Stomach smooth muscle (tissue), 2 donors: ENCODE data around the gene DNAJB11.
A peak's percentile ranks its signal among the peaks of the same experiment; 100 is the strongest.
"Not testable (repeated sequence)": the region's sequence is repeated elsewhere in the genome, so short reads cannot be mapped to it uniquely, and the experiment has no call there.

ENCODE experiments used
- H3K27ac ChIP-seq: one replicate; pipeline ENCODE4 v1.7.0; 2013; ENCODE audit warnings: mild to moderate bottlenecking, low read length, inconsistent platforms
- H3K27me3 ChIP-seq, 2 donors: one replicate each; pipeline ENCODE4 v1.7.0; 2013; ENCODE audit warnings: low read length in 2 of 2; ENCODE audit not compliant: insufficient read depth in 2 of 2, control insufficient read depth in 1 of 2
- H3K36me3 ChIP-seq, 2 donors: one replicate each; pipeline ENCODE4 v1.7.0; 2013; ENCODE audit warnings: low read length in 2 of 2; ENCODE audit not compliant: control insufficient read depth in 2 of 2, insufficient read depth in 2 of 2
- H3K4me1 ChIP-seq: one replicate; pipeline ENCODE4 v1.7.0; 2013; ENCODE audit warnings: low read length; ENCODE audit not compliant: control insufficient read depth, insufficient read depth
- H3K4me3 ChIP-seq, 2 donors: one replicate each; pipeline ENCODE4 v1.7.0; 2013; ENCODE audit warnings: low read length in 2 of 2
- H3K9ac ChIP-seq, 2 donors: one replicate each; pipeline ENCODE4 v1.7.0; 2013; ENCODE audit warnings: low read length in 2 of 2, mild to moderate bottlenecking in 1 of 2
- H3K9me3 ChIP-seq, 2 donors: one replicate each; pipeline ENCODE4 v1.7.0; 2013; ENCODE audit warnings: low read length in 2 of 2; ENCODE audit not compliant: control insufficient read depth in 2 of 2
- donor health status: healthy.
- donor health status: Pancreatic carcinoma.

Gene DNAJB11

DNA sequence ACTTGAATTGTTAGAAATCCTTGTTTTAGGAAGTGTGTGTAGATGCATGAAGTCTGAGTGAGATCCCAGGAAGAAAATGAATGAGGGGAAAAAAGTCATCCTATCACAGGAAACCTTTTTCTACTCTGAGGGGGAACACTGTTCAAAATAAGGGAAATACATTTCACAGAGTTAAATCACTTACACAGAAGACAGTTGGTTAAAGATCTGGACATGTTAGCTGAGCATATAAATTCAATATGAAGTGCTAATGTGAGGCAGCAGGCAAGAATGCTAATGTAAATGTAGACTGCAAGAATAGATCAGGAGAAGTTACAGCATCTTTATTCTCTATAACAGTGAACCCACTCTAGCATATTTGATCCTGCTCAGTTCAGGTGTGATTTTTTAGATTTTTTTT, 5.9 kb upstream of the DNAJB11 start:
- Histone ChIP-seq H3K9me3 (no peaks in the 10 kb centered on the region), H3K4me3 (no peak overlapping the region), H3K27ac (no peak overlapping the region), H3K9ac (no peak overlapping the region), H3K36me3 (no peaks in the 10 kb centered on the region), H3K4me1 (peaks cover 18% of the 10 kb centered on the region), H3K27me3 (no peaks in the 10 kb centered on the region)

DNA sequence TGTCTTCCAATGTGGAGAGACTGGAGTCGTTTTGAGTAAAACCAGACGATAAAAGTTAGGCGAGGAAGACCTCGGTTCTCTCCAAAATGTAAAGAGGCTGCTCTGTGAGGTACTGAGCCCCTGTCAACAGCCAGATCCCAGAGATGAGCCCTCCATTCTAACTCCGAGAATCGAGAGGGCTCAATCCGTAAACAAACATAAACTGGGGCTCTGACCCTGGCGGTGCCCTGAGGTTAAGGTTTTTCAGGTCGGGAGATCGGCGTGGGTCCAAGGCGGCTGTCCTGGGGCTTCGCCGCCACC, 3.8 kb upstream of the DNAJB11 start:
- no peaks in the 10 kb centered on the region for H3K27me3 ChIP-seq
- H3K4me1 ChIP-seq: peaks cover 29% of the 10 kb centered on the region

DNA sequence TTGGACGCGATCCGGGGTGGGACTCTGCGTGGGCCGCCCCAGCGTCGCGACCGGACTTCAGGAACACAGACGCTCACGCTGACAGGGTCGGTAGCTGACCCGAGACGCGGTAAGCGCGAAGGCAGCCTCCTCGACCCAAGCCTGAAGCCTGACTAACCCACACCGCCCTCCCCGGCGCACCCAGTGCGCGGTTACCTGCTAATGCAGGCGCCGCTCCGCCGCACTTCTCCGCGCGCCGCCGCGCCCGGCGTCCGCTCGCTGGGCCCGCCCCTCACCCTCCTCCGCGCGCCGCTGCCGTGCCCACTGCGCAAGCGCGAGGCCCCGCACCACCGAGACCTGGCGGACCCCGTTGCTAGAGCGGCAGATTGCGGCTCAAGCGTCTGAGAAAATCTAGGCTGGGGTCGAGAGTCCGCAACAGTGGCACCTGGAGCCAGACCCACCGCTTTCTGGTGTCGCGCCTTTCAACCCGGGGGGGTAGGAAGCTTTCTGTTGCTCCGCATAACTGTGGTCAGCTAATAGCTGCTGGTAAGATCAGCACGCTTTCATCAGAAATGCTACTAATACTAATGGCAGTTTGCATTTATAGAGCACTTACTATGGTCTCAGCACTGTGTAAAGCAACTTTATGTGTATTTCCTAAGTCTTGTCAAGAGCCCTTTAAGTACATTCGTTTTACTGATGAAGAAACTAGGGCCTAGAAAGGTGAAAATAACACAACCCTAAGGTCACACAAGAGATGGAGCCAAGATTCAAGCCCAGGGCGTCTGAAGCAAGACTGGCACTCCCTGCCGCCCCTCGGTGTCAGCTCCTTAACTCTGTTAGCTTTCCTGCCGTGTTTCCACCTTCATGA, 3.2 kb upstream of the DNAJB11 start, which contains the start of gene TBCCD1:
Gene TBCCD1 (minus strand): TSS at position 268 of the 850 bp plus-strand sequence. CDS start 3,010 bp downstream, outside the sequence.
- H3K27ac ChIP-seq: peak within 1 kb of the TSS; percentile 80
- H3K9me3 ChIP-seq: no peaks in the 10 kb centered on the region
- peak within 1 kb of the TSS; percentile 88 to 96 for H3K9ac ChIP-seq
- no peaks in the 10 kb centered on the region for H3K27me3 ChIP-seq
- peaks cover 31% of the 10 kb centered on the region for H3K4me1 ChIP-seq
- peak within 1 kb of the TSS; percentile 92 to 97 for H3K4me3 ChIP-seq
- H3K36me3 ChIP-seq: no peaks in the 10 kb centered on the region

More for the DNA sequence above, 3.8 kb upstream of the DNAJB11 start:
- peak overlapping the region; percentile 88 to 96 for H3K9ac ChIP-seq
- no peaks in the 10 kb centered on the region for H3K36me3 ChIP-seq
- H3K4me3 ChIP-seq: peak overlapping the region; percentile 92 to 97
- H3K27ac ChIP-seq: peak overlapping the region; percentile 80
- H3K9me3 ChIP-seq: no peaks in the 10 kb centered on the region

DNA sequence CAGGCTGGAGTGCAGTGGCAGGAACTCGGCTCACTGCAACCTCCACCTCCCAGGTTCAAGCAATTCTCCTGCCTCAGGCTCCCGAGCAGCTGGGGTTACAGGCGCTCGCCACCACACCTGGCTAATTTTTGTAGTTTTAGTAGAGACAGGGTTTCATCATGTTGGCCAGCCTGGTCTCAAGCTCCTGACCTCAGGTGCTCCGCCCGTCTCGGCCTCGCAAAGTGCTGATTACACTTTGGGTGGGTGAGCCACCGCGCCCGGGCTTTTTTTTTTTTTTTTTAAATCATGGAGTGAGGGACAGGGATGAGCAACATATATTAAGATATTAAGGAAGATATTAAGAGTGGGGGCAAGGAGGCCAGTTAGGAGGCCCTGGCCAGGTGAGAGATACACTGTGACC, 1.2 kb upstream of the DNAJB11 start:
- peak overlapping the region; percentile 76 for H3K27ac ChIP-seq
- H3K4me3 ChIP-seq: peak overlapping the region in 1 of 2 donors; percentile 96
- H3K36me3 ChIP-seq, H3K9ac ChIP-seq, H3K9me3 ChIP-seq, H3K27me3 ChIP-seq: not testable (repeated sequence)
- peaks cover 31% of the 10 kb centered on the region for H3K4me1 ChIP-seq

DNA sequence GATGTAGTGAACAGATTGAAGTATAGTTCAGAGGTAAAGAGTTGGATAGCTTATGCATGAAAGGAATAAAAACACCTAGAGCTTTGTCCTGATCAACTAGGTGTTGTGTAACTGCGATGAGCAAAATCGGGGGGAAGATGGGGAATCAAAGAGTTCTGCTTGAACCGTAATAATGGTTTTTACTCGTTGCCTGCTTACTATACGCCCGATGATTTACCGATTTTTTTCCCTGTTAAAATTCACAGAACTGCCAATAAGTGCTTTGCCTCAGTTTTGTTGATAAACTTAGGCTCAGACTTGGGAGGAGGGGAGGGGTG, 783 bp upstream of the DNAJB11 start:
- no peaks in the 10 kb centered on the region for H3K9me3 ChIP-seq
- H3K9ac ChIP-seq: peak overlapping the region; percentile 63 to 80
- peak overlapping the region; percentile 85 to 96 for H3K4me3 ChIP-seq
- peaks cover 31% of the 10 kb centered on the region for H3K4me1 ChIP-seq
- H3K27me3 ChIP-seq: no peaks in the 10 kb centered on the region
- peak overlapping the region; percentile 76 for H3K27ac ChIP-seq
- H3K36me3 ChIP-seq: peaks cover 0 to 4% of the 10 kb centered on the region in 2 donors

DNA sequence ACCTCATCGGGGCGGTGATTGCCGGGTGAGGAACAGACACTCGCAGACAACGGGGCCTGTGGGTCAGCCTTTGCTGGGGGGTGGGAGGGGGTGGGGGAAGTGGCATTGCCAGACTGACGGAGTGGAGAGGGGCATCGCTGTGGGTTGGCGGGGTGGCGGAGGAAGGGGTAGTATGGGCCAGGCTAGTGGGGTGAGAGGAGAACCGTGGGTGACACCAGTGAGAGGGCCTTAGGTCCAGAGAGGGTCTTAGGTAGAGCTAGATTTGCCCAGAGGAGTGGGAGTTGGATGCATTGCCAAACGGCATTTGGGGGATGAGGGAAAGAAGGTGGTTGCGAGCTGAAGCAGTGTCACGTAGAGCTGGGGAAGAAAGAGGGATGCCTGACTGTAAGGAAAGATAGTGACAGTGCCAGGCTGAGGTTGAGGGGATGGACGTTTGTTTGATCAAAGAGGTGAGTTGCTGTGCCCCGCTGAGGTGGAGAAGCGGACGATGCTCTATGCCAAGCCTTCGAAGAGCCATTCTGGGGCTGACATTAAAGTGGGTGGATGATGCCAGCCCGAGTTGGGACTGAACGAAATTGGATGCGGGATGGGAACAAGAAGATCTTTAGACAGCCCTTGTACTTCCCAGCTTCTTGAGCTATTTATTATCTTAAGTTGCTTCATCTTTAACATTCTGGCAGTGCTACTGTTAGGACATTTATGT, 572 bp downstream of the DNAJB11 start:
- H3K4me3 ChIP-seq: peak overlapping the region; percentile 93 to 96
- no peaks in the 10 kb centered on the region for H3K27me3 ChIP-seq
- H3K27ac ChIP-seq: peak overlapping the region; percentile 92

DNA sequence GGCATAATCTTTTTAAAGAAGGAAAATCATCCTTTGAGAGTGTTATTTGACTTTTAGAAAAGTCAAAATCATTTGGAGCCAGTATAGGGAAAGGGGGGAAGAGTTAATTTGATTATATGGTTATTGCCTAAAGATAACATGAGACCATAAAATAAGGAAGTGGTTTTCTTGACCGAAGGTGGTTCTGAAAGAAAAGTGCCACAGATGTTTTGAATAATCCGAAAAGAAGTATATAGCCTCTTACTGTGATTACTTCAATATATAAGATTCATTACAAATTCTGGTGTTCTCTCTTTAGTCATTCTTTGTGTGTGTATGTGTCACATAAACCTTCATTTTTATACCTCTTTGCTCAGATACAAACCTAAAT, 1.1 kb downstream of the DNAJB11 start:
- H3K36me3 ChIP-seq: peaks cover 11 to 14% of the 10 kb centered on the region in 2 donors
- peaks cover 27% of the 10 kb centered on the region for H3K4me1 ChIP-seq
- H3K9ac ChIP-seq: peak overlapping the region in 1 of 2 donors; percentile 88
- H3K4me3 ChIP-seq: peak overlapping the region; percentile 93 to 96
- H3K27ac ChIP-seq: no peak overlapping the region
- H3K27me3 ChIP-seq: no peaks in the 10 kb centered on the region
- no peaks in the 10 kb centered on the region for H3K9me3 ChIP-seq

More for the DNA sequence above, 572 bp downstream of the DNAJB11 start:
- peaks cover 7 to 12% of the 10 kb centered on the region in 2 donors for H3K36me3 ChIP-seq
- peak overlapping the region; percentile 88 to 92 for H3K9ac ChIP-seq
- peaks cover 30% of the 10 kb centered on the region for H3K4me1 ChIP-seq
- H3K9me3 ChIP-seq: no peaks in the 10 kb centered on the region

DNA sequence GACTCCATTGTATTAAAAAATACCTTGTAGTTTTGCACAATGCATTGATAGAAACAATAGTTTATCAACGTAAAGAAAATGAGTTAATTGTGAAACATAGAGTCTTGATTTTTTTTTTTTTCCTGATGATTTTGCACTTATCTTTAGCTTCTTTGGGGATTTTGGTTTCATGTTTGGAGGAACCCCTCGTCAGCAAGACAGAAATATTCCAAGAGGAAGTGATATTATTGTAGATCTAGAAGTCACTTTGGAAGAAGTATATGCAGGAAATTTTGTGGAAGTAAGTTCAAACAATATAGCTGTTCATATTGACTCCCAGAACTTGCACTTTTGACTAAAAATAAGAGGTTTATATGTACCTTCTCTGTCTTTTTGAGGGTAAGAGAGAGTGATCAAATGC, 7.0 kb downstream of the DNAJB11 start:
- no peaks in the 10 kb centered on the region for H3K27me3 ChIP-seq
- H3K36me3 ChIP-seq: peaks cover 24 to 36% of the 10 kb centered on the region in 2 donors
- H3K4me3 ChIP-seq: no peak overlapping the region
- H3K4me1 ChIP-seq: no peaks in the 10 kb centered on the region
- H3K27ac ChIP-seq: no peak overlapping the region
- no peak overlapping the region for H3K9ac ChIP-seq
- no peaks in the 10 kb centered on the region for H3K9me3 ChIP-seq

DNA sequence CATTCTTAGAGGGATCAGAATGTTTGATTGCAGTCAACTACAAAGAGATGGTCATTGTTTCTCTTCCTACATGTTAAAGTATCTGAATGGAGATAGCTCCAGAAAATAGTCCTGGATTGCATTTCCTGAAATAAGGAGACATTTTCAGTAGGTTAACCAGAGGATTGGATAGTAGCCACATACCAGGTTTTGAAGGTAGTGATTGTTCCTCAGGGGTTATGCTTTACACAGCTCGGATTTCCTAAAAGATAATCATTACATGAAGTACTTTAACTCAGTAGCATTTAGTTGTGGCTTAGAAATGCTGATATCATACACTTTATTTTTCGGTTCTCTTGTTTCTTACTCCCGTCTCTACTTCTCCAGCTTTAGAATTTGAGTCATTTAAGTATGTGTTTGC, 10.3 kb downstream of the DNAJB11 start:
- Histone ChIP-seq H3K27ac (no peak overlapping the region), H3K9ac (no peak overlapping the region), H3K36me3 (peaks cover 41 to 55% of the 10 kb centered on the region in 2 donors), H3K4me1 (no peaks in the 10 kb centered on the region), H3K27me3 (no peaks in the 10 kb centered on the region), H3K9me3 (no peaks in the 10 kb centered on the region), H3K4me3 (no peak overlapping the region)

DNA sequence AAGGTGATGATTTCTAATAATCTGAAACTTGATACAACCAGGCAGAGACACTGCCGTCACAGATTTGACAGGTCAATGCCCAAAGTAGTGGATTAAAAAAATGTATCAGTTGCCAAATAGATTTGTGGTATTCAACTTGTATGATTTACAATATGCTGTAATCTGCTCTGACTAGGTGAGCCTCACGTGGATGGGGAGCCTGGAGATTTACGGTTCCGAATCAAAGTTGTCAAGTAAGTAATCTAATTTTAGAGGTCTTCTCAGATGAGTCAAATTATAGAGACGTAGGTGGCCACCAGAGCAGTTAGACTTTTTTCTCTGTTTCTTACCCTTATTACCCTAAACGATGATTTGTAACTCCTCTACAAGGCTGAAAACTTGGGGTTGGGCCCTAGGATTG, 12.0 kb downstream of the DNAJB11 start:
- no peaks in the 10 kb centered on the region for H3K27me3 ChIP-seq
- H3K9me3 ChIP-seq: no peaks in the 10 kb centered on the region
- no peak overlapping the region for H3K9ac ChIP-seq
- no peak overlapping the region for H3K4me3 ChIP-seq
- H3K36me3 ChIP-seq: peaks cover 38 to 50% of the 10 kb centered on the region in 2 donors
- H3K4me1 ChIP-seq: no peaks in the 10 kb centered on the region
- H3K27ac ChIP-seq: no peak overlapping the region

DNA sequence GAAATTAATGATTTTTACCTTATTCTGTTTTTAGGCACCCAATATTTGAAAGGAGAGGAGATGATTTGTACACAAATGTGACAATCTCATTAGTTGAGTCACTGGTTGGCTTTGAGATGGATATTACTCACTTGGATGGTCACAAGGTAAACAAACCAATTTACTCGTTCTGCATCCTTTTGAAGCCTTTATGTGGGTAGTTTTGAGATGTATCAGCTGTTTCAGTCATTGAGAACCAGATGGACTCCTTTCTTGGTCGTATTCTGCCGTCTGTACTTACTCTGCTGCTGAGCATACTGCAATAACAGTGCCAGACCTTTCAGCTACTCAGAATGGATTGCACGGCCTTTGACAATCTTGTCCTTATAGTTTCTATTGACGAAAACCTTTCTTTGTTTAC, 13.3 kb downstream of the DNAJB11 start:
- Histone ChIP-seq H3K4me1 (no peaks in the 10 kb centered on the region), H3K36me3 (peaks cover 36 to 50% of the 10 kb centered on the region in 2 donors), H3K9me3 (no peaks in the 10 kb centered on the region), H3K4me3 (no peak overlapping the region), H3K27ac (no peak overlapping the region), H3K9ac (no peak overlapping the region), H3K27me3 (no peaks in the 10 kb centered on the region)
